NCI-H2171 treated with DMSO at 0.1 percent for 48 hours (cell line): ENCODE results near the gene CFL2.
"Not testable (repeated sequence)": the region's sequence is repeated elsewhere in the genome, so short reads cannot be mapped to it uniquely, and the experiment has no call there.

Experiments
- DNase-seq: peaks from one replicate; lab custom pipeline; 2025; lab: John Stamatoyannopoulos, UW

The CFL2 gene

DNA sequence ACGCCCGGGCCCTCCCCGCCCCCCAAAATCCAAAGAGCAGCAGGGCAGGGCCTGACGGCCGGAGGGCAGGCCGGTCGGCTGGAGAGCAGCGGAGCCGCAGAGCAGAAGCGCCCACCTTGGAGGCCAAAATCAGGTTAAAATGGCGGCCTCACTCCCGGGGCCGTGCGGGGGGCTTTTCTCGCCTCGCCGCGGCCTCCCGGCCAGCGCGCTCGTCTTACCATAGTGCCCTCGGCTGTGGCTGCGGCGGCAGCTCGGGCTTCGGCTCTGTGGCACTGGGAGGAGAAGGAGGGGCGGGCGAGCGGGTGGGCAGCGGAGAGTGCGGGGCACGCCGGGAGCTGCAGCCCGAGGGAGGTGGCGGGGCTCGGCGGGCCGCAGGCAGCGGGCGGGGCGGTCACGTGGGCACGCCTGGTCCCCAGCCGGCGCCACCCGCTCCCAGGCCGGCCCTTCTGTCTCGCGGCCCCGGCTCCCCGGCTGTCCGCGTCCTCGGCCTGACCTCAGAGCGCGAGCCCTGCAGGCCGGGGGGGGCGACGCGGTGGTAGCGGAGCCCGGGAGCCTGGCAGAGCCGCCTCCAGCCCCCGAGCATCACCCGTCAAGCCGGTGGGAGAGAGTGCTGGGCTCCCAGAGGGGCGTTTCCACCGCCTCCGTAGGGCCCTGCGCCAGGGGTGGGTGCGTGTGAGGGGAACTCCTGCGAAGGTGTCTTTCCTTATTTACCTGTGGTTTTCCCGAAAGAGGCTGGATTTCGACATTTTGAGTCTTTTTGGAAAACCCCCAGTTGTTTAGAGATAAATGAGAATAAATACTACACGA is at the start of gene CFL2:
Gene CFL2 (minus strand): TSS at position 274 of the 807 bp plus-strand sequence. CDS start 53 bp downstream, at position 221.
- peak; percentile 89 for DNase-seq

GRCh38 chr14:34755215-34755614 is 40.8 kb upstream of the CFL2 start:
- no peak for DNase-seq

DNA sequence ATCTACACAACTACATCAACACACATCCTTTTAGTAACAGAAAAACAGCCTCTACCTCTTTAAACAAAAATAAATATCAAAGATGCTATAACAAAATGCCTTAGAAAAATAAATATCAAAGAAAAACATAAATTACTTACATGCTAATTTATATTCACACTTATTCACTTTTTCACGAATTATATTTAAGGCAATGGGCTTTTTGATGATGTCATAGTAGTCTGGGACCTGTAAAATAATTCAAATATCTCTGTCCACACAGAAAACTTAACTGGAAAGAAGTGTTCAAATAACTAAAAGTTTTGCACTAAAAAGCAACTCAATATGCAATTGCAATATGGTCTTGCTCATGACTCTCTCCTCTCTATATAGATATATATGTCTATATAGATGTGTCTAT is 40.3 kb upstream of the CFL2 start:
- DNase-seq, result no peak

DNA sequence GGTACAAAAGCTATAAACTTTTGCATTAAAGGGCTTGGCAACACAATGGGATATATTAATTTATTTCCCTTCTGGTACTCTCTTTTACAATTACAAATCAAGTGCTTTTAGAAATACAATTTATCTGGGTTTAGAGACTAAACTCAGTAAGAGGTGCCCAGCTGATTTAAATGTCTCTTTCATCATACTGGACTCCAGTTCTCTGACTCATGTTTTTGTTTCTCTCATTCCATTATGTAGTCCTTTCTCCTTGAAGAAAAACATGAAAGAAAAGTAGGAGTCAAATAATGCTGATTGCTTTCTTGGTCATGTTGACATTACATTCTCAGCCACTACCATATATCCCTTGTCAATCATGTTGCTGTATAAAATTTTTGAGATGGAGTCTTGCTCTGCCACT is 36.3 kb upstream of the CFL2 start:
- DNase-seq, result no peak

GRCh38 chr14:34750233-34750632 is 35.8 kb upstream of the CFL2 start:
- DNase-seq, result no peak

DNA sequence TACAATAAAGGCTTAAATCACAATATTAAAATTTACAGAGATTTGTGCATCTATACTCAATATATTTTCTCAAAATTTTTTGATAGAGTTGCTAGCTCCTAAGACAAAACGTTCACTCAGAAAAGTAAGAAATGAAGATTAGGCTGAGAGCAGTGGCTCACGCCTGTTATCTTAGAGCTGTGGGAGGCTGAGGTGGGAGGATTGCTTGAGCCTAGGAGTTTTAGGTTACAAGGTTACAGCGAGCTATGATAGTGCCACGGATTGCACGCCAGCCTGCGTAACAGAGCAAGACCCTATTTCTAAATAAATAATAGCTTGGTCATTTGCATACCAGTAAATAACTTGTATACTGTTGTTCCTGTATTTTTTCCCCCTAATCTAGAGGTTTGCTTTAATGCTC is 35.0 kb upstream of the CFL2 start:
- DNase-seq, result no peak

DNA sequence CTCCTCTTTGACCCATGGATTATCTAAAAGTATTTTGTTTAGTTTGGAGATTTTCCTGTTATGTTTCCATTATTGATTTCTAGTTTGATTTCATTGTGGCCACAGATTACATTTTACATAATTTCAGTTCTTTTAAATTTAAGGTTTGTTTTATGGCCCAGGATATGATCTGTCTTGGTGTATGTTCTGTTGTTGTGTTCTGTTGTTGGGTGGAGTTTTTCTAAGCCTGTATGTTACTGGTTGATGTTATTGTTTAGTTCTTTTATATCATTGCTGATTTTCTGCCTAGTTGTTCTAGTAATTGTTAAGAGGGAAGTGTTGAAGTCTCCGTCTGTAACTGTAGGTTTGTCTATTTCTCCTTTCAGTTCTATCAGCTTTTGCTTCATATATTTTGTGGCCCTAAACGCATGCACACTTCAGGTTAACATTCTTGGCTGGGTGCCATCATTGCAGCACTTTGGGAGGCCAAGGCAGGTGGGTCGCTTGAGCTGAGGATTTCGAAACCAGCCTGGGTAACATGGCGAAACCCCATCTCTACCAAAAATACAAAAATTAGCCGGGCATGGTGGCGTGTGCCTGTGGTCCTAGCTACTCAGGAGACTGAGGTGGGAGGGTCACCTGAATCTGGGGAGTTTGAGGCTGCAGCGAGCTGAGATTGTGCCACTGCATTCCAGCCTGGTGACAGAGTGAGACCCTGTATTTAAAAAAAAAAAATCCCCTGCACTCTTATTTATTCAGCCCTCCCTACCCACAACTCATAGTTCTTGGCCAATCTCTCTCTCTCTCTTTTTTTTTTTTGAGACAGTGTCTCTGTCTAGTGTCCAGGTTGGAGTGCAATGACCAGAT is 28.1 kb upstream of the CFL2 start:
- no peak for DNase-seq

DNA sequence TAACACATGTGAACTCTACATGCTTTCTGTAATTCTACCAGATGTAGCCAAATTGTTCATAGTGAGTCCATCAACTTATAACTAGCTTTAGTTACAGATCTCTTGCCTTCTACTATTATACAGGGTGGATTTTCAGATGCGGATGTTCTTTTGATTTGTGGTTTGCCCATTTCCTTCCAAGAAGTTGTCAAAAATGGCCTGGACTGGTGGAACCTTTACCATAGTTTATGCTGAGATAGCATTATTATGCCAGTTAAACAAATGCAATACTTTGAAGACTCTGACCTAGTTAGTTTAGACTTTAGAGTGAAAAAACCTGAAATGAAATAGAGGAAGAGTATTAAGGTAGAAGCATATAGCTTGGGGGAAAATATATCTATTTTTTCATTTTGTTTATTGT is 27.4 kb upstream of the CFL2 start:
- DNase-seq, result no peak

DNA sequence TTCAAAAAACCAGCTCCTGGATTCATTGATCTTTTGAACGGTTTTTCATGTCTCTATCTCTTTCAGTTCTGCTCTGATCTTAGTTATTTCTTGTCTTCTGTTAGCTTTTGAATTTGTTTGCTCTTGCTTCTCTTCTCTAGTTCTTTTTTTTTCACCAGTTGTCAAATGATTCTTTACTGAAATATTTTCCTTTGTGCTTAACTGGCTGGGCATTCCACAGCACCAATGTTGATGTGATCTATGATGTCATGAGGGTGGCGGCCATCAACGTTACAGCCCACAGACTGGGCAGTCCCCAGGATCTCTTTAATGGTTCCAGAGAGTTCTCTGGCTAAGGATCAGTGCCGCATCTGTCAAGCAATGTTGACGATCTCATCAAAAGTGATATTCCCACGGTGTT is 25.7 kb upstream of the CFL2 start:
- not testable (repeated sequence) for DNase-seq

DNA sequence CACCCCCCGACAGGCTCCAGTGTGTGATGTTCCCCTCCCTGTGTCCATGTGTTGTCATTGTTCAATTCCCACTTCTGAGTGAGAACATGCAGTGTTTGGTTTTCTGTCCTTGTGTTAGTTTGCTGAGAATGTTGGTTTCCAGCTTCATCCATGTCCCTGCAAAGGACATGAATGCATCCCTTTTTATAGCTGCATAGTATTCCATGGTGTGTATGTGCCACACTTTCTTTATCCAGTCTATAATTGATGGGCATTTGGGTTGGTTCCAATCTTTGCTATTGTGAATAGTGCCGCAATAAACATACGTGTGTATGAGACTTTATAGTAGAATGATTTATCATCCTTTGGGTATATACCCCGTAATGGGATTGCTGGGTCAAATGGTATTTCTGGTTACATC is 22.7 kb upstream of the CFL2 start:
- DNase-seq, result not testable (repeated sequence)

DNA sequence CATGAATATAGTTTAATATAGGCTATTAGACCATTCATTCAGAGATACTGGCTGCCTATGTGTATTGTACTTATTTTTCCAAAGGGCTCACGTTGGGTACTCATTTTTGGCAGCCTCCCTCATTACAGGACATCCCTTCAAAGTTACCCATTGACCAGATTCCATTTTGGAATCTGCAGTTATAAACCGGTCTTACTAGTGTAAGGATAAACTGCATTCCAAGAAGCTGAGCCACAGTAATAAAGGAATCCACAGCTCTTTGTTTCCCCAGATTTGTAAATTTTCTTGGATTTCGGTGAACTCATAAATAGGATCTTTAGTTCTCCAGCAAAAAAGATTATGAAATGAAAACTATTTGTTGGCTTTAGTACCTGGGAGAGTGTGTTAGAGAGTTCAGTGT is 18.9 kb upstream of the CFL2 start:
- no peak for DNase-seq

GRCh38 chr14:34732802-34733201 is 18.4 kb upstream of the CFL2 start:
- no peak for DNase-seq

- DNase-seq, result no peak
Measured at GRCh38 chr14:34723867-34724266, 9.5 kb upstream of the CFL2 start.

DNA sequence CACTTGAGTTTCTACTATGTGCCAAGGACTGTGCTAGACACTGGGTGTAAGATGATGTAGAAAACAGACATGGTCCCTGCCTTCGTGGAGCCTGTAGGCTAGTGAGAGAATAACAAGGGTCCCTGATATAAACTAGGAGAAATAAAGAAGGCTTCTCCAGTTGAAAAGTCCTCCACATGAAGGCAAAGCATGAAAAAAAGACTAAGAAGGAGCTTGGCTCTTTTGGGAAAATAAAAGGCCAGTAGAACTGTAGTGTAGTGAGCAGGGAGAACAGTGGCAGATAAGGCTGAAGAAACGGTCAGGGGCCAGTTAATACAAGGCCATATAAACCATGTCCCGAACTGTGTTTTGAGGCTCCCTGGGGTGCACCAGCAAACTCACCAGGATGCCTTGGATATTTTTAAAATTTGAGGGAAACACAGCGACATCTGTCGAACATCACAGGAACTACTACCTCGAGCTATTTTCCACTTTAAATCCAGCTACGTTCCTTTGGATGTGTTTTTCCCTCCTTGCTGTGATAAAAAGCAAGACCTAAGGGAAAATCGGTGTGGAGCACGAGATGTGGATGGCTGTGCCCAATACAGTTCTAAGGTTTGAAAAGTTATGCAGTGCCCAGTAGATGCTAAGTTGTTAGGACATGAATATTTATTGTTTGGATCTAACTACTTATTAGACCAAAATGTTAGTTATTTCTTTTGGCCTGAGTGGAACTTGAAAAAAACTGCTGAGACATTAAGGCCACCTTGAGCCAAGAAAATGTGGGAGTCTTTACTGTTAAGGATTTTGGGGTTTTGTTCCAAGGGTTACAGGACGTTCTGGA is 8.5 kb upstream of the CFL2 start:
- peak; percentile 73 for DNase-seq

GRCh38 chr14:34721129-34721528 is 6.7 kb upstream of the CFL2 start:
- no peak for DNase-seq

DNA sequence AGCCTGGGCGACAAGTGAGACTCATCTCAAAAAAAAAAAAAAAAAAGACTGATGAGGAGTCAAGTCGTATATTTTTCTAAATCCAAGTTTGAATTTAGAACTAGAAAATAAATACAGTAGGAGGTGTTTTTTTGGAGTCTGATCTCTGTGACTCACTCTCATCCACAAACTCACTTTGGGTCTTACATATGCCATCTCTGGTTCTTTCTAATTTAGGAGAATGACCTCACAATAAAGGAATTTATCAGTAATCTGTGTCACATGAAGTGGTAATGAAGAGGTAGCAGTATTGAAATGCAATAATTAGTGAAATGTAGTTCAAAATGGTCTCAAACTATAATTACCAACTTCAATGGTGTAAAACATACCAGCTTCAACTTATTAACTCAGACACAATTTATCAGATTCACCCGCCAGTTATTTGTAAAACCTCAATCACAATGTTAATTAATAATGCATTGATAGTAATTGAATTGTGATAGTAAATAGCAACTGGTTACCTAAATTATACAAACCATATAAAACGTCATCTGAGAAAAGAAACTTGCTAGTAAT is 4.4 kb upstream of the CFL2 start:
- DNase-seq, result no peak

- no peak for DNase-seq
Measured at GRCh38 chr14:34715127-34715863, 902 bp upstream of the CFL2 start.

DNA sequence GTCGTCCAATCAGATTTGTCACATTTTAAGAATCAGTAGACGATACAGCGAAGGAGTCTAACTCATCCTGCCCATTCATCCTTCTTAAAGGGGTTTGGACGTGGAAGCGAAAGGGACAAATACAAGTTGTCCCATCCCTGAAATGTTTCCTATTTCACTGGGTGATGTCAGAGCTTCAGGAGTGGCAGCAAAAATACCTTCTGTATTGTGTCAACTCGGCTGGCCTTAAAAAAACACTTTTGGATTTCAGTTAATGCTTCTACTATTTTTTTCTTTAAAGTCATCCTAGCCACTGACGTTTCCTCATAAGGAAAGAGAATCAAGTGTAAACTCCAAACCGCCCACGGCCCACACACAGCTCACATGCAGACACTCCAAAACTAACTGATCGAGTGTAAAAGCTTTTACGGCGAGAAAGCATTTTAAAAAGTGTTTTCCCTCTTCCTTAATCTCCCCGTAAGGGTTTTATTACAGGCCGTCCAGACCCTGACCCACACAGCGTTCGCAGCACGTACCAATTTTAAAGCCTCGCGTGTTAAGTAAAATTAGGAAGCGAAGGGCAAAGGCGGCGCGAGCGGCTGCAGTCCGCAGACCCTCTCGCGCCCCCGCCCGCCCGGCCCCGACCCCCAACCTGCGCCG is 593 bp downstream of the CFL2 start:
- DNase-seq, result peak; percentile 68

DNA sequence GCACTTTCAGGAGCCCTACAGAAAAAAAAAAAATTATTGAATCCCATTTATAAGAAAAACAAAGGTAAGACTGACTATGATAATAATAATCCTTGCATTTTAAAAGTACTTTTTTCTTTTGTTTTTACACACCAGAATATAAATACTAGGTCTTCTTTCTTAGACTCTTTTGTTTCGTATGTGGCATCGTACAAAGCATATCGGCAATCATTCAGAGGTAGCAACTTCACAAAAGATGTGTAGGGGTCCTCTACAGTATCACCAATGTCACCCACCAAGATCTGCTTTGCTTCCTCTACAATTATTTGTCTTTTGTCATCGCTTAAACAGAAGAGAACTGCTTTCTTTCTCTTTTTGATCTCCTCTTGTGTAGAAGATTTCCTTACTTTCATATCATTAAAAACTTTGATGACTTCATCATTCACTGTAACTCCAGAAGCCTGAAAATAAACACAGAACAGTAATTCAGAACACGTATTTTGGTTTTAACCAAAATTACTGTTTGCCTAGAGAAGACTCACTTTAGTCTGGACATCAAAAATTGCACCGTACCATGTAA is 1.2 kb downstream of the CFL2 start:
- peak; percentile 53 for DNase-seq
